ENCODE results near the gene NDUFS2. TPM values are rescaled to one million over a fixed set of nuclear protein-coding genes. Genes with fewer than 3 reads are reported as not detected.

NDUFS2 gene
- total and polyA plus RNA-seq, 9 of the 15 experiments (the other 6 are each of a cell fraction or from before 2014, with no cell fraction given): 70.0 to 176 (median 141) TPM

DNA sequence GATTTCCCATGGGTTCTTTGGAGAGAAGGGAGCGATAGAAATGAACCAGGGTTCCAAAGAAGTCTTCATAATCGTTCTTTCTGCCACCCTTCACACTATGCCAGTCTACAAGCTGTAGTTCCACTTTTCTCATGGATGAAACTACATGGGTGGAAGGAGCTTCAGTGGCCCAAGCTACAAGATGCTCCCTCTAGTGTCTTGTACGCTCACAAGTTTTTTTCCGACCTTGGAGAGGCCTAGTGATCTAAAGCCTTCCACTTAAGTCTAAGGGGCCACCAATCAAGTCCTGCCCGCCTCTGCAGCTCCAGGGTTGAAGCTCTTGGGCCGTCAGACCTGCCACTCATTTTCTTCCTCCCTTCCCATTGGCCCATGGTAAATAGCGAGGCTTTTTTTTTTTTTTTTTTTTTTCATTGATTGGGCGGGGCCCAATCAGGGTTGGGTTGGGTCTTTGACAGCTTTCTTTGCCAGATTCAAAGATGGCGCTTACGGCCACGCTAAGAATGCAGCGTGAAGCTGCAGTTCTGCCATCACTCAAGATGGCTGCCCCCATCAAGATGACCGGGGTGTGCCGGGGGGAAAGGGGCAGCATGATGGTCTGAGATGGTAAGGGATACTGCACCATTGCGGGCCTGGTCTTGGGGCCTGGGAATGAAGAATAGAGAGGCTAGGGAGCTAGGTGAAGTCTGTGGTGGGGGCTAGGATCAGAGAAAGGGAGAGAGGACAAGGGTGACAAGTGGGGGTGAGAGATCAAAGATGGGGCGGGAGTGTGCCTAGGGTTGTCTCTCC lies 23.6 kb downstream of the NDUFS2 start, which contains the start of gene TOMM40L (continued):
- TF ChIP-seq, protein P1, sequence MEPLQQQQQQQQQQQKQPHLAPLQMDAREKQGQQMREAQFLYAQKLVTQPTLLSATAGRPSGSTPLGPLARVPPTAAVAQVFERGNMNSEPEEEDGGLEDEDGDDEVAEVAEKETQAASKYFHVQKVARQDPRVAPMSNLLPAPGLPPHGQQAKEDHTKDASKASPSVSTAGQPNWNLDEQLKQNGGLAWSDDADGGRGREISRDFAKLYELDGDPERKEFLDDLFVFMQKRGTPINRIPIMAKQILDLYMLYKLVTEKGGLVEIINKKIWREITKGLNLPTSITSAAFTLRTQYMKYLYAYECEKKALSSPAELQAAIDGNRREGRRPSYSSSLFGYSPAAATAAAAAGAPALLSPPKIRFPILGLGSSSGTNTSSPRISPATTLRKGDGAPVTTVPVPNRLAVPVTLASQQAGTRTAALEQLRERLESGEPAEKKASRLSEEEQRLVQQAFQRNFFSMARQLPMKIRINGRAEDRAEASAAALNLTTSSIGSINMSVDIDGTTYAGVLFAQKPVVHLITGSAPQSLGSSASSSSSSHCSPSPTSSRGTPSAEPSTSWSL (CRISPR knock-in tag; IDR thresholded peaks at IDR 0.05; ENCODE audit: borderline replicate concordance): no peak
- TF ChIP-seq ZNF121 (CRISPR knock-in tag; conservative IDR thresholded peaks at IDR 0.05) (no peak), L3MBTL2 (IDR thresholded peaks at IDR 0.05) (no peak), ARID2 (IDR thresholded peaks at IDR 0.05) (no peak), FUS (optimal IDR thresholded peaks at IDR 0.05; ENCODE audit: low read depth, low read length) (no peak), ZNF253 (CRISPR knock-in tag; conservative IDR thresholded peaks at IDR 0.05) (no peak), ZBTB8A (IDR thresholded peaks at IDR 0.05; ENCODE audit: partially characterized antibody) (no peak), ZKSCAN3 (CRISPR knock-in tag; IDR thresholded peaks at IDR 0.05) (no peak), SRSF9 (IDR thresholded peaks at IDR 0.05; ENCODE audit: borderline replicate concordance, low read depth, low read length) (no peak), ZNF143 (CRISPR knock-in tag; IDR thresholded peaks at IDR 0.05) (no peak), GATAD2A (IDR thresholded peaks at IDR 0.05) (no peak), COPS2 (conservative IDR thresholded peaks at IDR 0.05) (no peak), CCNT2 (IDR thresholded peaks at IDR 0.05; ENCODE audit: borderline replicate concordance, extremely low read depth, insufficient read length, low read depth, low read length) (no peak), NR4A1 (CRISPR knock-in tag; IDR thresholded peaks at IDR 0.05) (no peak), NR4A1 (tag; IDR thresholded peaks at IDR 0.05) (no peak), HNRNPUL1 (IDR thresholded peaks at IDR 0.05; ENCODE audit: low read length) (no peak)
- TF ChIP-seq, protein P2, sequence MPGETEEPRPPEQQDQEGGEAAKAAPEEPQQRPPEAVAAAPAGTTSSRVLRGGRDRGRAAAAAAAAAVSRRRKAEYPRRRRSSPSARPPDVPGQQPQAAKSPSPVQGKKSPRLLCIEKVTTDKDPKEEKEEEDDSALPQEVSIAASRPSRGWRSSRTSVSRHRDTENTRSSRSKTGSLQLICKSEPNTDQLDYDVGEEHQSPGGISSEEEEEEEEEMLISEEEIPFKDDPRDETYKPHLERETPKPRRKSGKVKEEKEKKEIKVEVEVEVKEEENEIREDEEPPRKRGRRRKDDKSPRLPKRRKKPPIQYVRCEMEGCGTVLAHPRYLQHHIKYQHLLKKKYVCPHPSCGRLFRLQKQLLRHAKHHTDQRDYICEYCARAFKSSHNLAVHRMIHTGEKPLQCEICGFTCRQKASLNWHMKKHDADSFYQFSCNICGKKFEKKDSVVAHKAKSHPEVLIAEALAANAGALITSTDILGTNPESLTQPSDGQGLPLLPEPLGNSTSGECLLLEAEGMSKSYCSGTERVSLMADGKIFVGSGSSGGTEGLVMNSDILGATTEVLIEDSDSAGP (CRISPR knock-in tag; IDR thresholded peaks at IDR 0.05): no peak
- TF ChIP-seq, protein P3, sequence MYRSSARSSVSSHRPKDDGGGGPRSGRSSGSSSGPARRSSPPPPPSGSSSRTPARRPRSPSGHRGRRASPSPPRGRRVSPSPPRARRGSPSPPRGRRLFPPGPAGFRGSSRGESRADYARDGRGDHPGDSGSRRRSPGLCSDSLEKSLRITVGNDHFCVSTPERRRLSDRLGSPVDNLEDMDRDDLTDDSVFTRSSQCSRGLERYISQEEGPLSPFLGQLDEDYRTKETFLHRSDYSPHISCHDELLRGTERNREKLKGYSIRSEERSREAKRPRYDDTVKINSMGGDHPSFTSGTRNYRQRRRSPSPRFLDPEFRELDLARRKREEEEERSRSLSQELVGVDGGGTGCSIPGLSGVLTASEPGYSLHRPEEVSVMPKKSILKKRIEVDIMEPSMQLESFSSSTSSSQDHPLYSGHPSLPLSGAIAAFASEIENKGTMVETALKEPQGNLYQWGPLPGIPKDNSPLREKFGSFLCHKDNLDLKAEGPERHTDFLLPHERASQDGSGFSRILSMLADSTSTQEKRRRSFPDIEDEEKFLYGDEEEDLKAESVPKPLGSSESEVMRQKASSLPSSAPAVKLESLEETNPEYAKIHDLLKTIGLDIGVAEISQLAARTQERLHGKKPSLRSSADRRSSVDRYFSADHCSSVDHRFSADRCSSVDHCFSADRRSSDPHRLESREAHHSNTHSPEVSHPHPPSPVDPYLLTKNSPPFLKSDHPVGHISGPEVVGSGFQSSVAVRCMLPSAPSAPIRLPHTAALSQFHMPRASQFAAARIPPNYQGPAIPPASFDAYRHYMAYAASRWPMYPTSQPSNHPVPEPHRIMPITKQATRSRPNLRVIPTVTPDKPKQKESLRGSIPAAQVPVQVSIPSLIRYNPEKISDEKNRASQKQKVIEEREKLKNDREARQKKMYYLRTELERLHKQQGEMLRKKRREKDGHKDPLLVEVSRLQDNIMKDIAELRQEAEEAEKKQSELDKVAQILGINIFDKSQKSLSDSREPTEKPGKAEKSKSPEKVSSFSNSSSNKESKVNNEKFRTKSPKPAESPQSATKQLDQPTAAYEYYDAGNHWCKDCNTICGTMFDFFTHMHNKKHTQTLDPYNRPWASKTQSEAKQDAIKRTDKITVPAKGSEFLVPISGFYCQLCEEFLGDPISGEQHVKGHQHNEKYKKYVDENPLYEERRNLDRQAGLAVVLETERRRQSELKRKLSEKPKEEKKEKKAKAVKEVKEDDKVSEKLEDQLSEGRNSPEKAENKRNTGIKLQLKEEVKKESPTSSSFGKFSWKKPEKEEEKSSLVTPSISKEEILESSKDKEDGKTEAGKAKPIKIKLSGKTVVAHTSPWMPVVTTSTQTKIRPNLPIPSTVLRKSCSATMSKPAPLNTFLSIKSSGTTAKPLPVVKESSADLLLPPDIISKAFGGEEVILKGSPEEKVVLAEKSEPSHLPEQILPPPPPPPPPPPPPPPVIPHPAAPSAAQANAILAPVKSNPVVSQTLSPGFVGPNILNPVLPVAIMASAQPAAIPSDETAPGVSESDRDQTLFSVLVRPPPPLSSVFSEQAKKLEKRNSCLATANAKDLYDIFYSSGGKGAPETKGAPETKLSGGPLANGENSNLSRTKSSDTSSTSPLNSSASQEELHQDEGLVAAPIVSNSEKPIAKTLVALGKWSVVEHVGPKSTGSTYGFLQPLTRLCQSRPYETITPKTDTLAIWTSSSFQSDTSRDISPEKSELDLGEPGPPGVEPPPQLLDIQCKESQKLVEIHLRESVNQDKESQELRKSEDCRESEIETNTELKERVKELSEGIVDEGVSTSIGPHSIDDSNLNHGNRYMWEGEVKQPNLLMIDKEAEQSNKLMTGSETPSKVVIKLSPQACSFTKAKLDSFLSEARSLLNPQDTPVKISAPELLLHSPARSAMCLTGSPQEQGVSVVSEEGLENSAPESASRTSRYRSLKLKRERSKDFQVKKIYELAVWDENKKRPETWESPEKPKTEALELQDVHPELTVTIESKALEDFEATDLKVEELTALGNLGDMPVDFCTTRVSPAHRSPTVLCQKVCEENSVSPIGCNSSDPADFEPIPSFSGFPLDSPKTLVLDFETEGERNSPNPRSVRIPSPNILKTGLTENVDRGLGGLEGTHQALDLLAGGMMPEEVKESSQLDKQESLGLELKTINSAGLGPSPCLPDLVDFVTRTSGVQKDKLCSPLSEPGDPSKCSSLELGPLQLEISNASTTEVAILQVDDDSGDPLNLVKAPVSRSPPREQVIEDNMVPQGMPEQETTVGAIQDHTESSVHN (IDR thresholded peaks at IDR 0.05; ENCODE audit: borderline replicate concordance in 1 of 2, low read depth in 1 of 2): no peak
